CD4-positive, alpha-beta T cell treated with Interleukin-6 for 4 hours (primary cell): ENCODE data around the gene GBP4.

ENCODE experiments used
- DNase-seq: peaks from one replicate; pipeline ENCODE4 v3.0.0-alpha.2; 2020; ENCODE audit warnings: mixed read lengths

Gene GBP4

DNA sequence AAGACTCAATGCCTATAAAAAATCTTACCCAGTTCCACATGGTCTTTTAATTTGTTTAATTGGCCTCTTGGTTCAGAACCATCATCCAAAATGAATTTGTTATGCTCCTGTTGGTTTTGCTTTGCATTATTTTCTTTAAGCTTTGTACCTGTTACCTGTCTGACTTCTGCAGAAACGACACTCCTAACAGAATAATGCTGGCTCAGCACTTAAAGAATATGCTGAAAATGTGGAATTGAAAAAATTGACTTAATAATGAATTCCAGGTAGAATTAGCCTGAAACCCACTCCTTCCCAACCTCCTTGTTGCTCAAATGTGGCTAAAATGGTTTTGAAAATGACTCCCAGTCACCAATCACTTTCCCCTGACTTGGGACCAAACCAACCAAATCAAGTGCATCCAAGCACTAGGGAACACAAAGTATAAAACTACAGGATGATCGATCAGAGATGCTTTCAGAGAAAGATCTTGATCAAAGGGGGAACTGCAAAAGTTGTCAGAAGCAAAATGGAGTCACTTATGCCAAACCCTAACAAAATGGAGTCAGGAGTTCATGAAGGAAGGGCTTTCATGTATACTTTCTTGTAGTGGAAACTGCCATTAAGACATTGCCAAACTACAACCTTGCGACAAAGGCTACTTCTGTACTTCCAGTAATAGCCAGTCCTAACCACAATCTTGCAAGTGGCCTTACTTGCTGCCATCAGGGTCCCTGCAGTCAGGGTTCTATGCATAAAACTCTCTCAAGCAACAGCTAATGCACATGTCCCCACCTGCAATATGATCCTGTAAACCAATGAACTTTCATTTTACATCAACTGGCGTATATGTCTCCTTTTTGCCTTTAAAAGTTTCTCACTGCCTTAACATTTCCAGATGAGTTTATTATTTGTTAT is 28.3 kb downstream of the GBP4 start:
- no peak for DNase-seq

DNA sequence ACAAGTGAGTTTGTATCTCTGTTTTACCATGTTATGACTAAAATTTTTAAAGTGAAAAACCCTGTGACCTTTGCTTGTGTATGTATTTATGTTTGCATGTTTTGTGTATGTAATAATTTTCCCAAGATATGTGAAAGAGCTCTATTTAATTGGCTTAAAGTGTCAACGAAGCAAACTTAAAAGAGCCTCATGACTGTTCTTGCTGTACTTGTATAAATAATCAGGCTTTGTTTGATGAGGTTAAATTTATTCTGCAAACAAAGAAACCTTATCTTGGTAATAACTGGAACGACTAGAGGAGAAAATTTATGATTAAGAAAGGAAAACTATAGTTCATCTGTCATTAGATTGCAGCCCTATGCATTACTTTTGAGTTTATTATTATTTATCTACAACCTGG is 29.6 kb downstream of the GBP4 start:
- no peak for DNase-seq

DNA sequence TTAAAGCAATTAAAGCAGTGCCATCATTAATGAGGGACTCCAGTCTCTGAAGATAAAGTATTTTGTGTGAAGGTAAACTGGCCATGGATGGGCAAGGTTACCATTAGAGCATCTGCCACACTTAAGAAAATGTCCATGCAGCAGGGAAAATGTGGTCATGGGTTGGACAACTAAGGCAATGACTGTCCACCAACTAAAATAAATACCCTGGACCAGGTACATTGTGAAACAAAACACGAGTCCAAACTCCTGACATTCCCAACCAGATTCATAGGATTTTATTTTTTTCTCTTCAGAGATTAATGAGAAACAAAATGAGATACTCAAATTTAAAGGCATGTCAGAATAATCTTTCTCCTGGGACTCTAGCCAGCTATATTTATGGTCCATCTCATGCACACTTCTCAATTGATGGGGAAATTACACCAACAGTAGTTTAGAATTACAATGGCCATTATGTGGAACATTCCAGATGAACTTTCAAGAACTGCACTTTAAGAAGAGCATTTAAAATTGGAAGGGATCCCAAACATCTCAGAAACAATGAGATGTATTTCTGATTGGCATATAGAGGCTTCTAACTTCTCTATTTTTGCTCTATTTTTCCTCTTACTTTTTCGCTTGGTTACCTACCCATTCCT is 31.0 kb downstream of the GBP4 start:
- DNase-seq: no peak

DNA sequence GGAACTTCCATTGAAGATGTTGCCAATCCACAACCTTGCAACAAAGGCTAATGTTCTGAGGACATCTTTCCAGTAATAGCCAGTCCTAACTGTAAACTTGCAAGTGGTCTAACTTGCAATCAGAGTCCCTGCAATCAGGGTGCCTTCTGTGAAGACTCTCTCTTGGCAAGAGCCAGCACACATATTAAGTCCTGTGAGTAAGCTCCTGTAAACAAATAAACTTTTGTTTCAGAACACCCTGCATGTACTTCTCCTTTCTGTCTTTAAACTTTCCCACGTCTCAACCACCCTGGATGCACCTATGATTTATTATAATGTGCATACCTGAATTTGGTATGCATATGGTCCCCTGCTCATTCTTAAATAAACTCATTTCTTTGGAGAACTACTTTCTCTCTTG is 32.0 kb downstream of the GBP4 start:
- DNase-seq: no peak

DNA sequence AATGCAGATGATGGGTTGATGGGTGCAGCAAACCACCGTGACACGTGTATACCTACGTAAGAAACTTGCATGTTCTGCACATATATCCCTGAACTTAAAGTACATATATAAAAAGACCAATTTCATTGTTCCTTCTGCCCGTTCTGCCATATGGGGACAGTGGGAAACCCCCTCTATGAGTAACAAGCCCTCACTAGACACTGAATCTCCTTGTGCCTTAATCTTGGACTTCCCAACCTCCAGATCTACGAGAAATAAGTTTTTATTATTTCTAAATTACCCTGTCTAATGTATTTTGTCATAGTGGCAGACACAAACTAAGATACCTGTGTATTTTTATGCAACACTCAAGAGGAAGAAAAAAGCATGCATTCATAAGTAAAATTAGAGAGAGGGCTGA is 32.9 kb downstream of the GBP4 start:
- no peak for DNase-seq

DNA sequence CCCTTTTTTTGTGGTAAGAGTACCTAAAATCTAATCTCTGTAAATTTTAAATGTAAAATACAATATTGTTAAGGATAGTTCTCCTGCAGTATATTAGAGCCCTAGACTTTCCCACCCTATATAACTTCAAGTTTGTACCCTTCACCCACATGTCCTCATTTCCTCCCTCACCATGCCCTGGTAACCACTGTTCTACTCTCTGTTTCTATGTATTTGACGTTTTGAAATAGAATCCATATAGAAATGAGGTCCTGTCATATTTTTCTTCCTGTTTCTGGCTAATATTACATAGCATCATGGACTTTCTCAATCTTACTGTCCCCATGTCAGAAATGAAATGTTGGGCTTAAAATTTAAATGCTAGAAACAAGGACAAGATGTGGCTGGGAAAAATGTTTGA is 47.7 kb downstream of the GBP4 start:
- DNase-seq: no peak

DNA sequence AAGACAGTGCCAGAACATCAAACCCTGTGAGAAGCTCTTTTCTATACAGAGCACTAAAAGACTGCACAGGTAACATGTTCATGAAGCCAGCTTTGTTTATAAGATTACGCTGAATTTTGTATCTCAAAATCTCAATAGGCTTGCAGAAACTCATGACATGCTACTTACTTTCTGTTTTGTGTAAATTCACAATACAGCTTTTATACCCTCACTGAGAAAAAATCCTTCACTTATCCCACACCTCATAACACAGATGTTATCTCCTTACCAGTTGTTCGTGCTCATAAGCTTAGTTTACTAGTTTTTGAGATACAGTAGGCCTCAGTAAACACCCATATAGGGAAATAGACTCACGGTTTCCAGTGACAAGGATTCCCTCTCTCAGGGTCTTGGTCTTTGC is 48.8 kb downstream of the GBP4 start:
- no peak for DNase-seq

DNA sequence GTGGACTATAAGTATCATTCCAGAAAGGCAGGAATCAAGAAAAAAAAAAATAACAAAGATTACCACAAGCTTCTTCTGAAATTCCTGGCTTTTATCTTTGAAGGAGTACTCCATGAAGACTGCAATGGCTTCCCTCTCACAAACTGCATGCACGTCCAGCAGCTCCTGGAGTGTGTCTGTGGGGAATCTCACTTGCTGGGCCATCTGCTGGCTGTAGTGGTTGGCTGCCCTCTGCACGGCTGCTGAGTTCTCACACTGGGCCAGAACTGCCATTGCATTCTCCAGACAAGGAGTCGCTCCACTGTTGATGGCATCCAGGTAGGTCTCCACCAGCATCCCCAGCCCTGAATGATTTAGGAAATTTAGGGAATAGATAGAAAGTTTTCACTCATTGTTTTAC is 49.5 kb downstream of the GBP4 start:
- peak; percentile 8 for DNase-seq

DNA sequence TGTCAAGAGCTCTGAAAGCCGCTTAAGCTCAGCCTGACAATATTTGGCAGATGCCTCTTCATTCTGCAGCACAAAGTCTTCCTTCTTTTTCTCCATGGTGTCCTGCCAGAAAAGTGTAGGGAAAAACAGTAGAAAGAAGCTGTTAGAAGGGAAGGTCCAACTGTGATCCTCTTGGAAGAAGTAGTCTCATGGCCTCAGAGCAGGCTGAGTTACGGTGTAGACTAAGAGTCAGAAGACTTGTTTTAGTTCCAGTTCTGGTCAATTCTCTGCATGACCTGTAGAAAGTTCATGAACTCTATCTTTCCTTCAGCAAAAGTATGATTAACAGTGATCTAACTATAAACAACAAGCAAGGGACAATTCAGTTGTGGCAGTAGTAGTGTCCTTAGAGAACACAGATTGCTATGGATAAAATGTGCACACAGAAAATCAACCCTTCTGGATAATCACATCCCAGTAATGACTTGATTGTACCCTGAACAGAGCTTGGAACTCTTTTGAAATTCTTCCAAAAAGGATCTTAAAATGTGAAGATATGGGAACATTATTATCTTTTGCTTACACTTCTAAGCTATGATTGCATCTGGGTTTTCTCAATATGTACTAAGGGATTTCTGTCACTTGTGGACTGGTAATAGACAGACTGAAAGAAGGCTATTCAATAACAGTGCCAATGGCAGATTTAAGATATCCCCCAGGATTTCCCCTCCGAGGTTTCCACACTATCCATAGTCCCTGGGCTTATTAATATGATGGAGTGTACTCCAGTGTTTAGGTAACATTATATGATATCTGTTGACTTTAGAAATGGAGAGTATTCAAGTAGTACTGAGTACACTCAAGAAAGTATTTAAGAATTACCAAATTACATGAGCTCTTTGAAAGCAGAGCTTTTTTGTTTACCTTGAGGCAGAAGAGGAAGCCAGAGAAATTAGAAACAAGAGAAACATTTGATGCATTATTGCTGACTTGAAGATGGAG is 50.8 kb downstream of the GBP4 start:
- no peak for DNase-seq

DNA sequence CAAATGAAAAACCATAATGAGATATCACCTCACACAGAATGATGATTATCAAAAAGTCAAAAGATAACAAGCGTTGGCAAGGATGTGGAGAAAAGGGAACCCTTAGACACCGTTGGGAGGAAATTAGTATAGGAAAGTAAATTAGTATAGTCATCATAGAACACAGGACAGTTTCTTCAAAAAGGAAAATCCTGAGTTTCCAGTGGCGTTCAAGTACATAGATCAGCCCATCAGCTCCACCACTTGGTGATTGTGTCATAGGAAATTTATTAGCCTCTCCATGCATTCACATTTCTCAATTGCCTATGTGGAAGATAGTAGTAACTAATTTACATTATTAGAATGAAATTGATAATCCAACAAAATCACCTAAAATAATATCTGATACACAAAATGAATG is 52.0 kb downstream of the GBP4 start:
- no peak for DNase-seq

DNA sequence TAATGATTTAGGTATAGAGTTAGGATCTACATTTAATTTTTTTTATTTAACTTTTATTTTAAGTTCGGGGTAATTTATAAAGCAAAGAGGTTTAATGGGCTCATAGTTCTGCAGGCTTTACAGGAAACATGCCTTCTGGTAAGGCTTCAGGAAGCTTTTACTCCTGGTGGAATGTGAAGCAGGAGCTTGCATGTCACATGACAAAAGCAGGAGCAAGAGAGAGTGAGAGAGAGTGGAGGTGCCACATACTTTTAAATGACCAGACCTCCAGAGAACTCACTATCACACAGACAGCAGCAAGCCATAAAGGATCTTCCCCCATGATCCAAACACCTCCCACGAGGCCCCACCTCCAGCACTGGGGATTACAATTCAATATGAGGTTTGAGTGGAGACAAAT is 55.3 kb downstream of the GBP4 start:
- no peak for DNase-seq

DNA sequence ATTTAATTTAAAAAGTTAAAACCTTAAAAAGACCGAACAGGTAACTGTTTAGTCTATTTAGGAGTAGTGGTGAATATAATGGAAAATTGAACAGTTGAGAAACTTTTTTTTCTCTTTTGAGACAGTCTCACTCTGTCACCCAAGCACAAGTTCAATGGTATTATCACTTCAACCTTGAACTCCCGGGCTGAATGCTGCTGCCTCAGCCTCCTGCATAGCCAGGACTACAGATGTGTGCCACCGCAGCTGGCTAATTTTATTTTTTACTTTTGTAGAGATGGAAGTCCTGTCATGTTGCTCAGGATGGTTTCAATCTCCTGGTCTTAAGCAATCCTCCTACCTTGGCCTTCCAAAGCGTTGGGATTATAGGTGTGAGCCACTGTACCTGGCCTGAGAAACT is 56.6 kb downstream of the GBP4 start:
- DNase-seq: no peak

DNA sequence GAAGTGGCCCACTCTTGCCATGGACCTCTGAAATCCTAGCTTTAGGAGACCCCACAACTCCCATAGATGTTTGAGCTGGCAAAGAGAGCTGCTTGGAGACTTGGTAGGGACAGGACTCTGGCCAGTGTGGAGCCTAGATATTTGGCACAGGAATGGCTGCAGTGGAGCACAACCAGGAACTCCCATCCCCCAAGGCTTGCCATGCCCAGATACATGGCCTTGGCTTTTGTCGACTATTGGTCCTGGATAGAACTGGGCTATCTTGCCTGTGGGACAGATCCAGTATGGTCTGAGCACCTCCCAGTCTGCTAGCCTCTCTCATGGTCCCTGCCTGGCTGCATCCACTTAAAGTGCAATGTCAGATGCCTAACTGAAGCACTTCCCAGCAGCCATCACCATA is 65.0 kb downstream of the GBP4 start:
- no peak for DNase-seq
